GM12801 (cell line): ENCODE data around the gene ZSCAN10.

ENCODE experiments used
- TF ChIP-seq, protein P1 (sequence below): IDR thresholded peaks from one replicate; pipeline ENCODE4 v1.5.1; 2011; ENCODE audit warnings: control low read depth; ENCODE audit not compliant: insufficient read length; ENCODE audit errors: extremely low read depth

Gene ZSCAN10

DNA sequence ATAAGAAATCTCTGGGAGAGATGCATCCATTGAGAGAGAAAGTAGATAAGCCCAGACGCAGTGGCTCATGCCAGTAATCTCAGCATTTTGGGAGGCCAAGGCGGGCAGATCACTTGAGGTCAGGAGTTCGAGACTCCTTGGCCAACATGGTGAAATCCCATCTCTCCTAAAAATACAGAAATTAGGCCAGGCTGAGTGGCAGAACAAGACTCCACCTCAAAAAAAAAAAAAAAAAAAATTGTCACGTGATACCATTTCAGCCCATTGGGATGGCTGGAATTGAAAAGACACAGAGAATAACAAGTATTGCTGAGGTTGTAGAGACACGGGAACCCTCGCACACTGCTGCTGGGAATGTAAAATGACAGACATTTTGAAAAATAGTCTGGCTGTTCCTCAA, 36.5 kb downstream of the ZSCAN10 start:
- TF ChIP-seq, protein P1, sequence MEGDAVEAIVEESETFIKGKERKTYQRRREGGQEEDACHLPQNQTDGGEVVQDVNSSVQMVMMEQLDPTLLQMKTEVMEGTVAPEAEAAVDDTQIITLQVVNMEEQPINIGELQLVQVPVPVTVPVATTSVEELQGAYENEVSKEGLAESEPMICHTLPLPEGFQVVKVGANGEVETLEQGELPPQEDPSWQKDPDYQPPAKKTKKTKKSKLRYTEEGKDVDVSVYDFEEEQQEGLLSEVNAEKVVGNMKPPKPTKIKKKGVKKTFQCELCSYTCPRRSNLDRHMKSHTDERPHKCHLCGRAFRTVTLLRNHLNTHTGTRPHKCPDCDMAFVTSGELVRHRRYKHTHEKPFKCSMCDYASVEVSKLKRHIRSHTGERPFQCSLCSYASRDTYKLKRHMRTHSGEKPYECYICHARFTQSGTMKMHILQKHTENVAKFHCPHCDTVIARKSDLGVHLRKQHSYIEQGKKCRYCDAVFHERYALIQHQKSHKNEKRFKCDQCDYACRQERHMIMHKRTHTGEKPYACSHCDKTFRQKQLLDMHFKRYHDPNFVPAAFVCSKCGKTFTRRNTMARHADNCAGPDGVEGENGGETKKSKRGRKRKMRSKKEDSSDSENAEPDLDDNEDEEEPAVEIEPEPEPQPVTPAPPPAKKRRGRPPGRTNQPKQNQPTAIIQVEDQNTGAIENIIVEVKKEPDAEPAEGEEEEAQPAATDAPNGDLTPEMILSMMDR = no peak

DNA sequence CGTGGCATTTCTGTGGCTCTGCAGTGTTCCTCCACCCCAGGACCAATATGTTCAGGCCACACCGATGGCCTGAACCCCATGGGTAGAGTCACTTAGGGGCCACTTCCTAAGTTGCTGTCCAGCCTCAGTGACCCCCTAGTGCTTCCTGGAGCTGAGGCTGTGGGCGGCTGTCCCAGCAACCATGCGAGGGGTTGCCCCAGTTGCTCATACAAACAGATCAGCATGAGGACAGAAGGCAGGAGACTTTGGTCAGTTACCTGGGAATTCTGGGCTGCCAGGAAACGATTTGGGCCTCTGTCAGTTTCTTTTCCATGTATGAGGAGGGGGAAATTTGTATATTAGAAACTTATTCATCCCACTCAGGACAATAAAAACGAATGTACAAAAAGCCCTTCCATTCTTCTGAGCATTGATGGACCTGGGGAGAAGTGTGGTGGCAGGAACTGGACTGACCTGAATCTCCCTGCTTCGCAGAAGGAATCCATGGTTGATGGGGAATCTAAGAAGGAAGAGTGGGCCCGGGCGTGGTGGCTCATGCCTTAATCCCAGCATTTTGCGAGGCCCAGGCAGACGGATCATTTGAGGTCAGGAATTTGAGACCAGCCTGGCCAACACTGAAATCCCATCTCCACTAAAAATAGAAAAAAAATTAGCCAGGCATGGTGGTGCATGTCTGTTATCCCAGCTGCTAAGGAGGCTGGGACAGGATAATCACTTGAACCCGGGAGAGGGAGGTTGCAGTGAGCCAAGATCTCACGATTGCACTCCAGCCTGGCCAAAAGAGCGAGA, 38.6 kb downstream of the ZSCAN10 start:
- TF ChIP-seq, protein P1 = no peak

DNA sequence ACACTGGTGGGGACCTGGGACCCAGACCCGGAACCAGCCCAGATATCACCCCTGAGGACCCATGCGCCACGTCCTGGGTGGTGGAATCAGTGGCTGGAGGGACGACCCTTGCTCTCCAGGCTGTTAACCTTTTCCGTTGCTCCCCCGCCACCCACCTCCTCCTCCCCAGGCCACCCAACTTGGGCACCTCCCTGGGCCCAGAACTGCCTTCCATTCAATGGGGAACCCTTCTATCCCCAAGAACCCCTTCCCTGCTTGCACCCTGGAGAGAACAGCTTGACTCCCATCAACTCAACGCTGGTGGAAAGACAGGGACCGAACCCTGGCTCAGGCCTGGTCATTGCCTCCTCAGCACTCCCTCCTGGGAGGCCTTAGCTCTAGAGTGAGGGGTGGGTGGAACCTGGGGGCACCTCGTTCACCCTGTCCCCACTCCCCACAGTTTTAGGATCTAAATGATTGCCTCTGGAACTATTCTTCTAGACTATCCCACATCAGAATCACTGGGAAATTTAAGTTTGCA, 39.3 kb downstream of the ZSCAN10 start:
- TF ChIP-seq, protein P1 = no peak

DNA sequence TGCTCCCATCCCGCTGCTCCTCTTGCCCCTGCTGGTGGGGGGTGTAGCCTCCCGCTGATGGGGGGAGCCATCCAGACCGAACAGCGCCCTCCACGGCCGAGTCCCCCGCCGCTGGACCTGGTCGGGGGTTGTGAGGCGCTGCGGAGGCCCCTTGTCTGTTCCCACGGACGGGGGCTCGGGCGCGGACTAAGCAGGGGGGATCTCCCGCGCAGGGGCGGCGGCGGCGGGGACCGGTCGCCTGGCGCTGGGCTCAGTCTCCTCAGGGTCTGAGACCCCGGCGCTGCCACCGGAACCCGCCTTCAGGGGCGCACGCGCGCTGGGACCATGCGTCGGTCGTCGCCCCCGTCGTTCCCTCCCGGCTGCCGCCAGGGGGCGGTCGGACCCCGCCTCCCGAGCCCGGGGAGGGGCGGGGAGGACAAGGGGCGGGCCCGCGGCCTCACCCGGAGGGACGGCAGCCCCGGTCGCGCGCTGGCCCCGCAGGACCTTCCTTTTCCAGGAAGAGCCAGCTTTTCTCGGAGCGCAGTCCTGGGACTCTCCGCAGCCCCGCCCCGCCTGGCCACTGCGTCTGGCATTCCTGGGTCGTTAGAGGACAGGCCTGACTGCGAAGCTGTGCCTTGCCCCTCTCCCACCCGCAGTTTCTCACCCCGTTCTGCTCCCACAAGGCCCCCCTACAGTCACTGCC, 39.9 kb downstream of the ZSCAN10 start:
- TF ChIP-seq, protein P1 = no peak

DNA sequence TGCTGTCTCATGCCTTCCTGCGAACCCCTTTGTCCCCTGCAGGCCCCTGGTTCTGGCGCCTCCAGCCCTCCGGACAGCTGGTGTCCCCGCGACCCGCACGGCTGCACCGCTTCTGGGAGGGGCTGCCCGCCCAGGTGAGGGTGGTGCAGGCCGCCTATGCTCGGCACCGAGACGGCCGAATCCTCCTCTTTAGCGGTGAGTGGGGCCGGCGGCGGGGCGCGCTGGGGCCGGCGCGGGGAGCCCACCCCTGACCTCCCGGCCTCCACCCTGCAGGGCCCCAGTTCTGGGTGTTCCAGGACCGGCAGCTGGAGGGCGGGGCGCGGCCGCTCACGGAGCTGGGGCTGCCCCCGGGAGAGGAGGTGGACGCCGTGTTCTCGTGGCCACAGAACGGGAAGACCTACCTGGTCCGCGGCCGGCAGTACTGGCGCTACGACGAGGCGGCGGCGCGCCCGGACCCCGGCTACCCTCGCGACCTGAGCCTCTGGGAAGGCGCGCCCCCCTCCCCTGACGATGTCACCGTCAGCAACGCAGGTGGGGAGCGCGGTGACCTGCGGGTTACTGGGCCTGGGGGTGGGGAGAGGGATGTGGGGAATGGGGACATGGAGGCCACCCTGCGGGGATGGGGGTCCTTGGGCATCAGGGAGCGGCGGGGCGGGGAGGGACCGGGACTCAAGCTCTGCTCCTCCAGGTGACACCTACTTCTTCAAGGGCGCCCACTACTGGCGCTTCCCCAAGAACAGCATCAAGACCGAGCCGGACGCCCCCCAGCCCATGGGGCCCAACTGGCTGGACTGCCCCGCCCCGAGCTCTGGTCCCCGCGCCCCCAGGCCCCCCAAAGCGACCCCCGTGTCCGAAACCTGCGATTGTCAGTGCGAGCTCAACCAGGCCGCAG, 40.7 kb downstream of the ZSCAN10 start:
- TF ChIP-seq, protein P1 = no peak

DNA sequence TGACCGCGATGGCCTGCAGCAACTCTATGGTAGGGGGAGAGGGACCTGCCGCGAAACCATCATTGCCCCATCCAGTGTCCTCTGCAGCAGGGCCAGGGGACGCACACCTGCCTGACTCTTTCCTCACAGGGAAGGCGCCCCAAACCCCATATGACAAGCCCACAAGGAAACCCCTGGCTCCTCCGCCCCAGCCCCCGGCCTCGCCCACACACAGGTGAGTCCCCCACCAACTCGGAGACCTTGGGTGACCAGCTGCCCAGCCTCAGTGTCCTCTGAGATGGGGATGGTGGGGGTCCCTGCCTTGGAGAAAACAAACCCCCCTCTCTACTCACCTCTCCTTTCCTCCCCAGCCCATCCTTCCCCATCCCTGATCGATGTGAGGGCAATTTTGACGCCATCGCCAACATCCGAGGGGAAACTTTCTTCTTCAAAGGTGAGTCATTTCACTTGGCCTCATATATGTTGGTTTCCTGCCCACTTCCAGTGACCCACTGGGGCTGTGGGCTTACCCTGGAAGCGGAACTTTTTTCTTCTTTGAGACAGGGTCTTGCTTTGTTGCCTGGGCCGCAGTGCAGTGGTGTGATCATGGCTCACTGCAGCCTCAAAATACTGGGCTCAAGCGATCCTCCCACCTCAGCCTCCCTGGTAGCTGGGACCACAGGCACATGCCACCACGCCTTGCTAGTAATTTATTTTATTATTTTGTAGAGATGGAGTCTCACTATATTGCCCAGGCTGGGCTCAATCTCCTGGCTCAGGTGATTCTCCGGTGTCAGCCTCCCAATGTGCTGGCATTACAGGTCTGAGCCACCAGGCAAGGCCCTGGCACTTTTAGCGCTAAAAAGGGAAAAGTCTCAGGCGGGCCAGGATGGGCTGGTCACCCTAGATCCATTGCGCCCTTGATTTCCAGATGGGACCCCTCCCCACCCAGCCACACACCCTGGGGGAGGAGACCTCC, 41.6 kb downstream of the ZSCAN10 start:
- TF ChIP-seq, protein P1 = no peak
